SK-N-SH treated with all-trans-retinoic acid at 6 μM for 48 hours (cell line): Measurements from ENCODE around the gene MCTS1.

Source experiments
- ATAC-seq: fragments of 200-7000 bp; cut with Tn5 transposase; 3 replicates; pipeline ENCODE4 v1.9.1; 2020; ENCODE audit warnings: mild to moderate bottlenecking, moderate library complexity
- ARNTL ChIP-seq: fragments of 450-650 bp; formaldehyde crosslinking; IDR thresholded peaks from 2 replicates; pipeline ENCODE4 v1.5.0; 2020; ENCODE audit warnings: low read depth, mild to moderate bottlenecking, moderate library complexity, borderline replicate concordance
- BACH2 ChIP-seq: fragments of 250-450 bp; sonication (Bioruptor Pico); IDR thresholded peaks from 2 replicates; pipeline ENCODE4 v1.9.0; 2021; ENCODE audit warnings: mild to moderate bottlenecking, borderline replicate concordance
- CREB5 ChIP-seq: fragments of 250-450 bp; sonication (Bioruptor Pico); IDR thresholded peaks from 2 replicates; pipeline ENCODE4 v1.5.1; 2020; ENCODE audit warnings: low read depth, mild to moderate bottlenecking, moderate library complexity
- CSDC2 ChIP-seq: fragments of 250-450 bp; sonication (Bioruptor Pico); IDR thresholded peaks from 2 replicates; pipeline ENCODE4 v1.5.0; 2020; ENCODE audit warnings: mild to moderate bottlenecking, moderate library complexity
- CSRNP3 ChIP-seq: fragments of 250-450 bp; sonication (Bioruptor Pico); IDR thresholded peaks from 2 replicates; pipeline ENCODE4 v1.5.1; 2021; ENCODE audit warnings: mild to moderate bottlenecking, moderate library complexity
- ESRRG ChIP-seq: fragments of 250-450 bp; sonication (Bioruptor Pico); IDR thresholded peaks from 2 replicates; pipeline ENCODE4 v1.6.1; 2021; ENCODE audit warnings: mild to moderate bottlenecking
- GLIS3 ChIP-seq: fragments of 250-450 bp; sonication (Bioruptor Pico); IDR thresholded peaks from 2 replicates; pipeline ENCODE4 v1.5.0; 2020; ENCODE audit warnings: mild to moderate bottlenecking, moderate library complexity
- ISL1 ChIP-seq: fragments of 250-450 bp; sonication (Bioruptor Pico); IDR thresholded peaks from 2 replicates; pipeline ENCODE4 v2.1.2; 2022; ENCODE audit warnings: mild to moderate bottlenecking, moderate library complexity
- PATZ1 ChIP-seq: fragments of 250-450 bp; sonication (Bioruptor Pico); IDR thresholded peaks from 2 replicates; pipeline ENCODE4 v1.8.0; 2020; ENCODE audit warnings: mild to moderate bottlenecking, moderate library complexity, borderline replicate concordance
- PPARA ChIP-seq: fragments of 250-450 bp; sonication (Bioruptor Pico); IDR thresholded peaks from 2 replicates; pipeline ENCODE4 v1.5.0; 2020; ENCODE audit warnings: mild to moderate bottlenecking, borderline replicate concordance
- RARB ChIP-seq: fragments of 250-450 bp; sonication (Bioruptor Pico); IDR thresholded peaks from 2 replicates; pipeline ENCODE4 v1.8.0; 2021; ENCODE audit warnings: mild to moderate bottlenecking, moderate library complexity
- SNAI2 ChIP-seq: fragments of 250-450 bp; sonication (Bioruptor Pico); IDR thresholded peaks from 2 replicates; pipeline ENCODE4 v1.5.0; 2020; ENCODE audit warnings: mild to moderate bottlenecking, moderate library complexity
- TCF4 ChIP-seq: fragments of 250-450 bp; sonication (Bioruptor Pico); IDR thresholded peaks from 2 replicates; pipeline ENCODE4 v1.8.0; 2021; ENCODE audit warnings: mild to moderate bottlenecking, moderate library complexity, borderline replicate concordance
- TOX ChIP-seq: fragments of 250-450 bp; sonication (Bioruptor Pico); IDR thresholded peaks from 2 replicates; pipeline ENCODE4 v1.8.0; 2021; ENCODE audit warnings: mild to moderate bottlenecking, moderate library complexity, borderline replicate concordance
- TSHZ2 ChIP-seq: fragments of 250-450 bp; sonication (Bioruptor Pico); IDR thresholded peaks from 2 replicates; pipeline ENCODE4 v1.5.0; 2020; ENCODE audit warnings: mild to moderate bottlenecking, moderate library complexity
- ZC3H10 ChIP-seq: fragments of 250-450 bp; sonication (Bioruptor Pico); IDR thresholded peaks from 2 replicates; pipeline ENCODE4 v1.5.1; 2021; ENCODE audit warnings: mild to moderate bottlenecking, moderate library complexity
- ZFP30 ChIP-seq: fragments of 450-650 bp; formaldehyde crosslinking; IDR thresholded peaks from 2 replicates; pipeline ENCODE4 v1.5.0; 2022; ENCODE audit warnings: mild to moderate bottlenecking, moderate library complexity
- ZNF565 ChIP-seq: fragments of 450-650 bp; formaldehyde crosslinking; conservative IDR thresholded peaks from 2 replicates; pipeline ENCODE4 v1.5.0; 2020; ENCODE audit warnings: low read depth, mild to moderate bottlenecking, moderate library complexity
- ZNF70 ChIP-seq: fragments of 450-650 bp; formaldehyde crosslinking; IDR thresholded peaks from 2 replicates; pipeline ENCODE4 v1.5.0; 2020; ENCODE audit warnings: mild to moderate bottlenecking, moderate library complexity
- ZNF8 ChIP-seq: fragments of 450-650 bp; formaldehyde crosslinking; IDR thresholded peaks from 2 replicates; pipeline ENCODE4 v1.5.0; 2020; ENCODE audit warnings: mild to moderate bottlenecking, moderate library complexity

Gene MCTS1

GRCh38 chrX:120614816-120615215 lies 10.9 kb downstream of the MCTS1 start:
- no peak for ATAC-seq
- TF ChIP-seq ZNF565 (CRISPR knock-in tag) (no peak), PATZ1 (CRISPR knock-in tag) (no peak), GLIS3 (CRISPR knock-in tag) (no peak), CSDC2 (CRISPR knock-in tag) (no peak), CSRNP3 (CRISPR knock-in tag) (no peak), ESRRG (CRISPR knock-in tag) (no peak), ARNTL (CRISPR knock-in tag) (no peak), TOX (CRISPR knock-in tag) (no peak), ZNF70 (CRISPR knock-in tag) (no peak), ZFP30 (CRISPR knock-in tag) (no peak), TCF4 (CRISPR knock-in tag) (no peak), ISL1 (CRISPR knock-in tag) (no peak), CREB5 (CRISPR knock-in tag) (no peak), SNAI2 (CRISPR knock-in tag) (no peak), ZC3H10 (CRISPR knock-in tag) (no peak), RARB (no peak)

GRCh38 chrX:120617996-120618630 lies 14.2 kb downstream of the MCTS1 start:
- no peak for ATAC-seq
- TF ChIP-seq BACH2 (CRISPR knock-in tag), result no peak
- no peak for TF ChIP-seq PATZ1 (CRISPR knock-in tag)
- TF ChIP-seq RARB, result no peak
- no peak for TF ChIP-seq TCF4 (CRISPR knock-in tag)
- TF ChIP-seq ESRRG (CRISPR knock-in tag), result no peak
- TF ChIP-seq TOX (CRISPR knock-in tag), result no peak
- TF ChIP-seq PPARA (CRISPR knock-in tag), result no peak
- TF ChIP-seq CSRNP3 (CRISPR knock-in tag), result no peak
- TF ChIP-seq ZNF70 (CRISPR knock-in tag), result no peak
- no peak for TF ChIP-seq ZNF8
- no peak for TF ChIP-seq ZFP30 (CRISPR knock-in tag)
- TF ChIP-seq TSHZ2 (CRISPR knock-in tag), result no peak
